SK-N-DZ (cell line): Measurements from ENCODE around the gene SHISA3.

ENCODE experiments used
- DNase-seq: peaks from one replicate; pipeline ENCODE4 v3.0.0-alpha.2; 2015; ENCODE audit warnings: low spot score

SHISA3 gene

GRCh38 chr4:42391981-42392380 is 5.3 kb upstream of the SHISA3 start:
- DNase-seq: peak; percentile 55

GRCh38 chr4:42392436-42392835 is 4.9 kb upstream of the SHISA3 start:
- no peak for DNase-seq

GRCh38 chr4:42395595-42395994 is 1.7 kb upstream of the SHISA3 start:
- no peak for DNase-seq

- no peak for DNase-seq
These were observed 932 bp upstream of the SHISA3 start for GRCh38 chr4:42396361-42396751.

- no peak for DNase-seq
These were observed 415 bp downstream of the SHISA3 start for GRCh38 chr4:42397635-42398170.

GRCh38 chr4:42398171-42398870 is 1.0 kb downstream of the SHISA3 start:
- peak; percentile 72 for DNase-seq

- DNase-seq: no peak
These were observed 1.6 kb downstream of the SHISA3 start for GRCh38 chr4:42398871-42399331.

- no peak for DNase-seq
These were observed 2.1 kb downstream of the SHISA3 start for GRCh38 chr4:42399393-42399792.

- DNase-seq: no peak
These were observed 3.9 kb downstream of the SHISA3 start for GRCh38 chr4:42401171-42401570.

GRCh38 chr4:42404001-42404400 is 6.7 kb downstream of the SHISA3 start:
- no peak for DNase-seq

GRCh38 chr4:42410446-42410845 is 13.2 kb downstream of the SHISA3 start:
- DNase-seq: no peak

GRCh38 chr4:42411803-42412202 is 14.5 kb downstream of the SHISA3 start:
- DNase-seq: no peak

- DNase-seq: no peak
These were observed 15.0 kb downstream of the SHISA3 start for GRCh38 chr4:42412251-42412650.

- DNase-seq: no peak
These were observed 18.0 kb downstream of the SHISA3 start for GRCh38 chr4:42415281-42415680.

GRCh38 chr4:42416017-42416416 is 18.7 kb downstream of the SHISA3 start:
- DNase-seq: no peak

- DNase-seq: no peak
These were observed 20.3 kb downstream of the SHISA3 start for GRCh38 chr4:42417550-42417949.

GRCh38 chr4:42420140-42420539 is 22.9 kb downstream of the SHISA3 start:
- no peak for DNase-seq

- no peak for DNase-seq
These were observed 28.1 kb downstream of the SHISA3 start for GRCh38 chr4:42425146-42426065.

GRCh38 chr4:42428036-42428435 is 30.7 kb downstream of the SHISA3 start:
- DNase-seq: no peak

GRCh38 chr4:42436928-42437565 is 39.8 kb downstream of the SHISA3 start:
- no peak for DNase-seq

- no peak for DNase-seq
These were observed 42.8 kb downstream of the SHISA3 start for GRCh38 chr4:42440083-42440482.

GRCh38 chr4:42442601-42443000 is 45.3 kb downstream of the SHISA3 start:
- DNase-seq: no peak
